ENCODE data around the gene MLPH. TPM values are rescaled to one million over a fixed set of nuclear protein-coding genes. Genes with fewer than 3 reads are reported as not detected.
A peak's percentile ranks its signal among the peaks of the same experiment; 100 is the strongest.

Gene MLPH
- total RNA-seq, 4 donors from 2014 or later, result 5.3 to 8.7 (median 7.8) TPM

DNA sequence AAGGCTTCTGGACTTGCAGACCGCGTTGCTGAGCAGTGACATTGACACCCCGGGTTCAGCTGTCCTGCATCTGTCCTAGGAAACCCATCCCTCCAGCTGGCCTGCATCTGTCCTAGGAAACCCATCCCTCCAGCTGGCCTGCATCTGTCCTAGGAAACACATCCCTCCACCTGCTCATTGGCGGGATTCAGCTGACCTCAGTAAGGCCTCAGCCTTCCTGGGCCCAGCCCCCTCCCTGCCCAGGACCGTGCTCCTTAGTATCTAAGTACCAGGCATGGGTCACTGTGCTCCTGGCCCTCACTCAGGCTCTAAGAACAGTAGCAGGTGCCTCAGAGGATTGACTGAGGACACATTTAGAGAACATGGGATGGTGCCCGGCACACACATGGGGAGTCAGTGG lies 1.2 kb downstream of the MLPH start:
- TF ChIP-seq, protein P1, sequence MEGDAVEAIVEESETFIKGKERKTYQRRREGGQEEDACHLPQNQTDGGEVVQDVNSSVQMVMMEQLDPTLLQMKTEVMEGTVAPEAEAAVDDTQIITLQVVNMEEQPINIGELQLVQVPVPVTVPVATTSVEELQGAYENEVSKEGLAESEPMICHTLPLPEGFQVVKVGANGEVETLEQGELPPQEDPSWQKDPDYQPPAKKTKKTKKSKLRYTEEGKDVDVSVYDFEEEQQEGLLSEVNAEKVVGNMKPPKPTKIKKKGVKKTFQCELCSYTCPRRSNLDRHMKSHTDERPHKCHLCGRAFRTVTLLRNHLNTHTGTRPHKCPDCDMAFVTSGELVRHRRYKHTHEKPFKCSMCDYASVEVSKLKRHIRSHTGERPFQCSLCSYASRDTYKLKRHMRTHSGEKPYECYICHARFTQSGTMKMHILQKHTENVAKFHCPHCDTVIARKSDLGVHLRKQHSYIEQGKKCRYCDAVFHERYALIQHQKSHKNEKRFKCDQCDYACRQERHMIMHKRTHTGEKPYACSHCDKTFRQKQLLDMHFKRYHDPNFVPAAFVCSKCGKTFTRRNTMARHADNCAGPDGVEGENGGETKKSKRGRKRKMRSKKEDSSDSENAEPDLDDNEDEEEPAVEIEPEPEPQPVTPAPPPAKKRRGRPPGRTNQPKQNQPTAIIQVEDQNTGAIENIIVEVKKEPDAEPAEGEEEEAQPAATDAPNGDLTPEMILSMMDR (IDR thresholded peaks at IDR 0.05), result no peak
- TF ChIP-seq POLR2A (IDR thresholded peaks at IDR 0.05; ENCODE audit: low read depth), result no peak
- no peak for TF ChIP-seq POLR2AphosphoS5 (IDR thresholded peaks at IDR 0.05)
- TF ChIP-seq EP300 (IDR thresholded peaks at IDR 0.05), result no peak
- WGBS, result 83% methylated on average over 6 of the region's 6 CpGs
- Histone ChIP-seq H3K4me3 (peak overlapping the region in 2 of 4 donors; percentile 55 to 64), H3K9me3 (peaks cover 0 to 29% (median 18%) of the 10 kb centered on the region in 4 donors), H3K27me3 (peaks cover 0 to 41% (median 7%) of the 10 kb centered on the region in 4 donors), H3K36me3 (no peaks in the 10 kb centered on the region), H3K27ac (replicated peaks in 1 of 4) (no peak overlapping the region), H3K4me1 (peaks cover 17 to 19% (median 18%) of the 10 kb centered on the region in 4 donors)
- intact Hi-C loops (cut with DNase I), result no loop called here
- no peak for DNase-seq (ENCODE audit: extremely low spot score)

DNA sequence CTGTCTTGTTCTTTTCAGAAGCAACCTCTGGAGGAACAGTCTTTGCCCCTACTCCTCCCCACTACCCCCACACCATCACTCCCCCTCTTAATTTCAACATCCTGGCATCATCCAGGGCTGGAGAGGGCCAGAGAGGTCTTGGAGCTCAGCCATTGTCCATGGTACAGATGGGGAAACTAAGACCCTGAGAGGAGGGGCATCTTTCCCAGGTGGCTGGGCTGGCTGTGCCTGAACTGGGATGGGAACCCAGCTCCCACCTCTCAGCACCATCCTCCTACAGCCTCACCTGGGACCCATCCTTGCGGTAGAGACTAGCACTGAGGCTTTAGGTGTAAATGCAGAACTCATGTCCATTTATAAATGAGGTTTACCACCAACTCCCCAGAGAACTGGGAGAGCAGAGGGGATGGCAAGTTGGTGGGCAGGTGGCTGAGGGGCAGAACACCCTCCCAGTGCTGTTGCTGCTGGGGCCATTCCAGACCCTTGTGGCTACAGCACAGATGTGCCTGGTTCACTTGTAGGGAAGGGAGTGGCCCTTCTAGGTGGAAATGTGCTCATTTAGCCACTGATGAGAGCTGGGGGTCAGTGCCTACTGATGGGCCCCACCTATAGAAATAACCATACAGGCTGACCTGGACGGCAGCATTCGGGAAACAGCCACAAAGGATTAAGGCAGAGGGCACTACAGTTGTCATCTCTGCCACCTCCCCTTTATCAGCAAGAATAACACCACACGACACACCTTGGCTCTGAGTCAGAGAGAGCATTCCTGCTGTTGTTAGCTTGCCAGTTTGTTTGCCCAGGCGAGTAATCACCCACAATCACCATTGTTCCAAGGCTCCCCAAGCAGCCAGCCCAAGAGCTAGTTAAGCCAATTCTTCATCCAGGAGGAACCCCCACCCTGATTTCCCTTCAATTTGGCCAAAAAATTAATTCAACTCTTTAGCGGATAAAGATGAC lies 2.1 kb downstream of the MLPH start:
- Histone ChIP-seq H3K4me1 (peaks cover 16 to 19% (median 18%) of the 10 kb centered on the region in 4 donors), H3K27ac (replicated peaks in 1 of 4) (peak overlapping the region in 1 of 4 donors; percentile 5), H3K9me3 (peaks cover 0 to 29% (median 18%) of the 10 kb centered on the region in 4 donors), H3K27me3 (peaks cover 0 to 41% (median 7%) of the 10 kb centered on the region in 4 donors), H3K4me3 (no peak overlapping the region), H3K36me3 (peaks cover 0 to 4% (median 0%) of the 10 kb centered on the region in 4 donors)
- DNase-seq (ENCODE audit: extremely low spot score), result no peak
- TF ChIP-seq EP300 (IDR thresholded peaks at IDR 0.05) (no peak), POLR2A (IDR thresholded peaks at IDR 0.05; ENCODE audit: low read depth) (no peak), POLR2AphosphoS5 (IDR thresholded peaks at IDR 0.05) (no peak)
- TF ChIP-seq, protein P1 (IDR thresholded peaks at IDR 0.05), result no peak
- WGBS, result 90% methylated on average over 6 of the region's 6 CpGs
- intact Hi-C loops (cut with DNase I), result no loop called here

DNA sequence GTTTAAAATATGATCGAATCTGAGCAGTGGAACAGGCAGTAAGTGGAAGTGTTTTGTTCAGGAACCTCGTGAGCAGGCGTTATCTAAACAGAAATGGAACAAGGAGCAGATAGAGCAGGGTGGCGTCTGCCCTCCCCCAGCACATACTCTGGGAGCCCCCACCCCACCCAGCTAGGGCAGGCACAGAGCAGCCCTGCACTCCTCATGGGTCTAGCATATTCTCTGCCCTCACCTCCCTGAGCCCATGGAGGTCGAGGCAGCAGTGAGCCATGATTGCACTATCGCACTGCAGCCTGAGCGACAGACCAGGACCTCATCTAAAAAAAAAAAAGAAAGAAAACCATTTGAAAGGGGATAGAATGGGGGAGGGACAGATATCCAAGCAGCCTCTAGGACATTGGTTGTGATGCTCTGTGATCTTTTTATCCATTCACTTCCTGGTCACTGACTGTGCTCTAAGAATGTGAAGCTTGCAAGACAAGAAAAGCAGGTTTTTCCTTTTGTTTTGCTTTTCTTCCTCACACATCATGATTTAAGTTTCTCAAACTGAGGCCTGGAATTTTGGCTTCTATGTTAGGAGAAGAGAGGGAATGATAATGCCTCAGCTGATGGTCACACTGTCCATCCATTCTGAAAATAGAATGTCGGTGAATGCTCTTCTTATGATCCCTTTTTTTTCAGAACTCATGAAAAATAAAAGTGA lies 3.1 kb downstream of the MLPH start:
- H3K27ac ChIP-seq (replicated peaks in 1 of 4), result no peak overlapping the region
- intact Hi-C loops (cut with DNase I), result no loop called here
- 60% methylated on average over 7 of the region's 8 CpGs for WGBS
- peaks cover 0 to 29% (median 18%) of the 10 kb centered on the region in 4 donors for H3K9me3 ChIP-seq
- peaks cover 0 to 41% (median 7%) of the 10 kb centered on the region in 4 donors for H3K27me3 ChIP-seq
- no peak for TF ChIP-seq POLR2AphosphoS5 (IDR thresholded peaks at IDR 0.05)
- TF ChIP-seq EP300 (IDR thresholded peaks at IDR 0.05), result no peak
- no peak for TF ChIP-seq POLR2A (IDR thresholded peaks at IDR 0.05; ENCODE audit: low read depth)
- TF ChIP-seq, protein P1 (IDR thresholded peaks at IDR 0.05), result no peak
- no peak for DNase-seq (ENCODE audit: extremely low spot score)
- H3K4me3 ChIP-seq, result no peak overlapping the region
- peaks cover 16 to 19% (median 18%) of the 10 kb centered on the region in 4 donors for H3K4me1 ChIP-seq
- H3K36me3 ChIP-seq, result peaks cover 0 to 4% (median 0%) of the 10 kb centered on the region in 4 donors

DNA sequence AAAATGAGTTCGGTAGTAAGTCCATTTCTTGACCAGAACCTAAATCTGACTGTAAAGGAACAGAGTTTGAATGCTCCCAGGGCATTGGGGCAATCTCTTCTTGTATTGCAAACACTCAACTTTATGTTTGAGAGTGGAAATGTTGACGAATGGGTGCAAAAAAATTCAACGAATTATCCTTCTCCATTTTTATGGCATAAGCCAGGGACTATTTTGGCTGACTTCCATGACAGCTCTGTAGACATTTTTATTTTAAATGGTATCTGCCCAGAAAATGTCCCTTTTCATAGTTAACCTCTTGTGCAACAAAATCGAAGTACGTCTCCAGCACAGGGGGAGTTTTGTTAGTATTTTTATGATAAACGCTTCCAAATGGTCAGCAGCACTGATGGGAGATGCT lies 3.7 kb downstream of the MLPH start:
- Histone ChIP-seq H3K4me1 (peaks cover 16 to 19% (median 18%) of the 10 kb centered on the region in 4 donors), H3K36me3 (peaks cover 0 to 4% (median 0%) of the 10 kb centered on the region in 4 donors), H3K27ac (replicated peaks in 1 of 4) (no peak overlapping the region), H3K4me3 (no peak overlapping the region), H3K9me3 (peaks cover 0 to 29% (median 18%) of the 10 kb centered on the region in 4 donors), H3K27me3 (peaks cover 0 to 39% (median 7%) of the 10 kb centered on the region in 4 donors)
- DNase-seq (ENCODE audit: extremely low spot score), result no peak
- WGBS, result 79% methylated on average over 6 of the region's 6 CpGs
- intact Hi-C loops (cut with DNase I), result no loop called here
- TF ChIP-seq EP300 (IDR thresholded peaks at IDR 0.05) (no peak), POLR2A (IDR thresholded peaks at IDR 0.05; ENCODE audit: low read depth) (no peak), POLR2AphosphoS5 (IDR thresholded peaks at IDR 0.05) (no peak)
- TF ChIP-seq, protein P1 (IDR thresholded peaks at IDR 0.05), result no peak
